Mesothelial cell of epicardium (in vitro differentiated cells): ENCODE measurements around the gene KAT8. TPM values are rescaled to one million over a fixed set of nuclear protein-coding genes. Genes with fewer than 3 reads are reported as not detected.

Source experiments
- DNase-seq, 2 experiments: peaks; one replicate each; pipeline ENCODE4 v3.0.0; 2021; ENCODE audit warnings: low spot score in 2 of 2; ENCODE audit not compliant: unreplicated experiment in 2 of 2
- H3K27ac Mint-ChIP-seq: 2 replicates; pipeline ENCODE4 v1.8.0; 2021; ENCODE audit warnings: mixed read lengths
- H3K27me3 Mint-ChIP-seq: 2 replicates; pipeline ENCODE4 v1.8.0; 2021; ENCODE audit warnings: low read depth, mixed read lengths
- H3K36me3 Mint-ChIP-seq: 2 replicates; pipeline ENCODE4 v1.8.0; 2021; ENCODE audit warnings: mixed read lengths
- H3K4me1 Mint-ChIP-seq: 2 replicates; pipeline ENCODE4 v1.8.0; 2021; ENCODE audit warnings: mixed read lengths
- H3K4me3 Mint-ChIP-seq: 2 replicates; pipeline ENCODE4 v1.8.0; 2021; ENCODE audit warnings: mild to moderate bottlenecking, moderate library complexity, mixed read lengths
- H3K9me3 Mint-ChIP-seq: 2 replicates; pipeline ENCODE4 v1.8.0; 2021; ENCODE audit warnings: mixed read lengths
- total RNA-seq: library from RNA; stranded (reverse); gene quantifications from 3 replicates; pipeline ENCODE4 v1.2.1, GENCODE V29; 2021
- TF ChIP-seq, protein P1 (sequence below): fragments of 200-600 bp; sonication (generic); IDR thresholded peaks from one replicate; pipeline ENCODE4 v1.5.0; 2021; ENCODE audit warnings: antibody characterized with exemption; ENCODE audit not compliant: unreplicated experiment

Gene KAT8
- total RNA-seq, 1 donor from 2014 or later, result 75.7 TPM

- Mint-ChIP-seq H3K27ac (no peak overlapping the region), H3K36me3 (peaks cover 22% of the 10 kb centered on the region), H3K4me3 (no peak overlapping the region), H3K27me3 (no peaks in the 10 kb centered on the region), H3K4me1 (peaks cover 9% of the 10 kb centered on the region), H3K9me3 (no peaks in the 10 kb centered on the region)
- no peak for DNase-seq
- TF ChIP-seq, protein P1, sequence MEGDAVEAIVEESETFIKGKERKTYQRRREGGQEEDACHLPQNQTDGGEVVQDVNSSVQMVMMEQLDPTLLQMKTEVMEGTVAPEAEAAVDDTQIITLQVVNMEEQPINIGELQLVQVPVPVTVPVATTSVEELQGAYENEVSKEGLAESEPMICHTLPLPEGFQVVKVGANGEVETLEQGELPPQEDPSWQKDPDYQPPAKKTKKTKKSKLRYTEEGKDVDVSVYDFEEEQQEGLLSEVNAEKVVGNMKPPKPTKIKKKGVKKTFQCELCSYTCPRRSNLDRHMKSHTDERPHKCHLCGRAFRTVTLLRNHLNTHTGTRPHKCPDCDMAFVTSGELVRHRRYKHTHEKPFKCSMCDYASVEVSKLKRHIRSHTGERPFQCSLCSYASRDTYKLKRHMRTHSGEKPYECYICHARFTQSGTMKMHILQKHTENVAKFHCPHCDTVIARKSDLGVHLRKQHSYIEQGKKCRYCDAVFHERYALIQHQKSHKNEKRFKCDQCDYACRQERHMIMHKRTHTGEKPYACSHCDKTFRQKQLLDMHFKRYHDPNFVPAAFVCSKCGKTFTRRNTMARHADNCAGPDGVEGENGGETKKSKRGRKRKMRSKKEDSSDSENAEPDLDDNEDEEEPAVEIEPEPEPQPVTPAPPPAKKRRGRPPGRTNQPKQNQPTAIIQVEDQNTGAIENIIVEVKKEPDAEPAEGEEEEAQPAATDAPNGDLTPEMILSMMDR, result no peak
These were observed 38.0 kb upstream of the KAT8 start for GRCh38 chr16:31079342-31079944.

DNA sequence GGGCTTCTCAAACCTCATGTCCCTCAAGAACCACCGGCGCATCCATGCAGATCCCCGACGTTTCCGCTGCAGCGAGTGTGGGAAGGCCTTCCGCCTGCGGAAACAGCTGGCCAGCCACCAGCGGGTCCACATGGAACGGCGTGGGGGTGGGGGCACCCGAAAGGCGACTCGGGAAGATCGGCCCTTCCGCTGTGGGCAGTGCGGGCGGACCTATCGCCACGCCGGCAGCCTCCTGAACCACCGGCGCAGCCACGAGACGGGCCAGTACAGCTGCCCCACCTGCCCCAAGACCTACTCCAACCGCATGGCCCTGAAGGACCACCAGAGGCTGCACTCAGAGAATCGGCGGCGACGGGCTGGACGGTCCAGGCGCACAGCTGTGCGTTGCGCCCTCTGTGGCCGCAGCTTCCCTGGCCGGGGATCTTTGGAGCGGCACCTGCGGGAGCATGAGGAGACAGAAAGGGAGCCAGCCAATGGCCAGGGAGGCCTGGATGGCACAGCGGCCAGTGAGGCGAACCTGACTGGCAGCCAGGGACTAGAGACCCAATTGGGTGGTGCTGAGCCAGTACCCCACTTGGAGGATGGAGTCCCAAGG is 37.3 kb upstream of the KAT8 start:
- H3K4me3 Mint-ChIP-seq, result no peak overlapping the region
- H3K27me3 Mint-ChIP-seq, result no peaks in the 10 kb centered on the region
- no peak for DNase-seq
- H3K36me3 Mint-ChIP-seq, result peaks cover 22% of the 10 kb centered on the region
- peaks cover 2% of the 10 kb centered on the region for H3K4me1 Mint-ChIP-seq
- TF ChIP-seq, protein P1, result no peak
- H3K9me3 Mint-ChIP-seq, result no peaks in the 10 kb centered on the region
- H3K27ac Mint-ChIP-seq, result no peak overlapping the region

- Mint-ChIP-seq H3K27me3 (no peaks in the 10 kb centered on the region), H3K36me3 (peaks cover 22% of the 10 kb centered on the region), H3K27ac (no peak overlapping the region), H3K4me3 (no peak overlapping the region), H3K4me1 (no peaks in the 10 kb centered on the region), H3K9me3 (no peaks in the 10 kb centered on the region)
- TF ChIP-seq, protein P1, result no peak
- DNase-seq, result no peak
These were observed 36.6 kb upstream of the KAT8 start for GRCh38 chr16:31080756-31081419.

GRCh38 chr16:31081428-31082351 is 35.8 kb upstream of the KAT8 start:
- DNase-seq, result no peak
- Mint-ChIP-seq H3K9me3 (no peaks in the 10 kb centered on the region), H3K4me3 (no peak overlapping the region), H3K36me3 (peaks cover 22% of the 10 kb centered on the region), H3K4me1 (no peaks in the 10 kb centered on the region), H3K27ac (peak overlapping the region; percentile 29), H3K27me3 (no peaks in the 10 kb centered on the region)
- TF ChIP-seq, protein P1, result no peak

DNA sequence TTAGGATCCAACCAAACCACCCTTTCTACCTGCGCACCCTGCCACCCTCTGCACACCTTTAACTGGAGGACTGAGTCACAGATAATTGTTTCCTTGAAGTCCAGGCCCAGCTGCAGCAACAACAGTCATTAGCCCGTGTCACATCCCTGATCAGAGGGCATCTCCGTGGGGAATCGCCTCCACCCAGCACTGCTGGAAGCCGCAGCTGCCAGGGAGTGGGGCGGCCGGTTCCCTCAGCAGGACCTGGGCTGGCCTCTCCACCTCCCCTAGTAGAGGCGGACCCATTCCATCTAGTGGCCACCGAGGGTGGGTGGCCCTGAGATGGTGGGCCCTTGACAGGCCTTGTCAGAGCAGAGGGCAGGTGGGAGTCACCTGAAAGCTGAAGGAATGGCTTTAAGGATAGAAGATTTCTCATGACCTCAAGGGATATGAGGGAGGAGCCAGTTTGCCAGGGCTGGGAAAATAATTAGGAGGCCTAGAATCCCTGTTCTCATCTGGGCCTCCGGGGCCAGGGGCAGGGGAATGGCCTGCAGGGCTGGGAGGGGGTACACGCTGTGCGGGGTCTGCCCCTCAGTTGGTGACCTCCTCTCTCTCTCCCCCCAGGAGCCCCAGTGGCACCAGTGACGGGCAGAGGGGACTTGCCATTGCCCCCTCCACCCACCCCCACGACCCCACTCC is 35.0 kb upstream of the KAT8 start:
- no peaks in the 10 kb centered on the region for H3K9me3 Mint-ChIP-seq
- H3K27ac Mint-ChIP-seq, result peak overlapping the region; percentile 29
- no peak overlapping the region for H3K4me3 Mint-ChIP-seq
- no peaks in the 10 kb centered on the region for H3K4me1 Mint-ChIP-seq
- peaks cover 22% of the 10 kb centered on the region for H3K36me3 Mint-ChIP-seq
- no peak for DNase-seq
- no peaks in the 10 kb centered on the region for H3K27me3 Mint-ChIP-seq
- TF ChIP-seq, protein P1, result no peak
